Activated CD8-positive, alpha-beta T cell treated with anti-CD3 and anti-CD28 coated beads for 36 hours (primary cell): ENCODE data around the gene GRM4. TPM values are rescaled to one million over a fixed set of nuclear protein-coding genes. Genes with fewer than 3 reads are reported as not detected.

Source experiments
- ATAC-seq: fragments of 200-7000 bp; cut with Tn5 transposase; one replicate; pipeline ENCODE4 v1.10.0; 2021; ENCODE audit warnings: mild to moderate bottlenecking, moderate library complexity
- CTCF ChIA-PET: fragments of 350-600 bp; sonication (Branson Sonifier 250); formaldehyde crosslinking; loops from one replicate; lab custom pipeline; 2021; ENCODE audit warnings: antibody characterized with exemption; lab: Charles Lee
- POLR2A ChIA-PET: fragments of 350-600 bp; sonication (Branson Sonifier 250); formaldehyde crosslinking; loops from one replicate; lab custom pipeline; 2021; ENCODE audit warnings: antibody characterized with exemption; lab: Charles Lee
- DNase-seq: peaks from one replicate; pipeline ENCODE4 v3.0.0-alpha.2; 2020
- H3K27ac Mint-ChIP-seq: one replicate; pipeline ENCODE4 v1.8.0; 2021; ENCODE audit warnings: mild to moderate bottlenecking, mixed read lengths
- H3K27me3 Mint-ChIP-seq: one replicate; pipeline ENCODE4 v1.8.0; 2021; ENCODE audit warnings: mixed read lengths
- H3K36me3 Mint-ChIP-seq: one replicate; pipeline ENCODE4 v1.8.0; 2021; ENCODE audit warnings: low read depth, mixed read lengths
- H3K4me1 Mint-ChIP-seq: one replicate; pipeline ENCODE4 v1.8.0; 2021; ENCODE audit warnings: low read depth, mixed read lengths
- H3K4me3 Mint-ChIP-seq: one replicate; pipeline ENCODE4 v1.8.0; 2021; ENCODE audit warnings: mild to moderate bottlenecking, moderate library complexity, mixed read lengths
- H3K9me3 Mint-ChIP-seq: one replicate; pipeline ENCODE4 v1.8.0; 2021; ENCODE audit warnings: mixed read lengths
- intact Hi-C: fragments of 100-400 bp; cut with micrococcal nuclease; formaldehyde crosslinking; loops from one replicate; pipeline ENCODE4 v1.10.0; 2022
- total RNA-seq, 2 experiments: library from RNA; stranded (reverse); gene quantifications; one replicate each; pipeline ENCODE4 v1.2.3, GENCODE V29; 2021
- TF ChIP-seq, protein P1 (sequence below): fragments of 200-600 bp; IDR thresholded peaks from one replicate; pipeline ENCODE4 v1.8.0; 2022; ENCODE audit warnings: antibody characterized with exemption, mild to moderate bottlenecking

Gene GRM4
- total RNA-seq, 2 experiments from 2014 or later, result 0.11 to 0.14 TPM

- ChIA-PET POLR2A (no interaction called here), CTCF (interaction anchor here (0.7 to 2.3 kb wide), 6 partner anchors 11 to 430 kb away, joined by 3 to 9 read pairs (median 4); no protein-coding TSS in a partner anchor)
- TF ChIP-seq, protein P1, sequence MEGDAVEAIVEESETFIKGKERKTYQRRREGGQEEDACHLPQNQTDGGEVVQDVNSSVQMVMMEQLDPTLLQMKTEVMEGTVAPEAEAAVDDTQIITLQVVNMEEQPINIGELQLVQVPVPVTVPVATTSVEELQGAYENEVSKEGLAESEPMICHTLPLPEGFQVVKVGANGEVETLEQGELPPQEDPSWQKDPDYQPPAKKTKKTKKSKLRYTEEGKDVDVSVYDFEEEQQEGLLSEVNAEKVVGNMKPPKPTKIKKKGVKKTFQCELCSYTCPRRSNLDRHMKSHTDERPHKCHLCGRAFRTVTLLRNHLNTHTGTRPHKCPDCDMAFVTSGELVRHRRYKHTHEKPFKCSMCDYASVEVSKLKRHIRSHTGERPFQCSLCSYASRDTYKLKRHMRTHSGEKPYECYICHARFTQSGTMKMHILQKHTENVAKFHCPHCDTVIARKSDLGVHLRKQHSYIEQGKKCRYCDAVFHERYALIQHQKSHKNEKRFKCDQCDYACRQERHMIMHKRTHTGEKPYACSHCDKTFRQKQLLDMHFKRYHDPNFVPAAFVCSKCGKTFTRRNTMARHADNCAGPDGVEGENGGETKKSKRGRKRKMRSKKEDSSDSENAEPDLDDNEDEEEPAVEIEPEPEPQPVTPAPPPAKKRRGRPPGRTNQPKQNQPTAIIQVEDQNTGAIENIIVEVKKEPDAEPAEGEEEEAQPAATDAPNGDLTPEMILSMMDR, result no peak
- H3K27ac Mint-ChIP-seq, result no peak overlapping the region
- no peak for DNase-seq
- intact Hi-C loops, result no loop called here
- no peaks in the 10 kb centered on the region for H3K36me3 Mint-ChIP-seq
- peak overlapping the region; percentile 43 for H3K4me3 Mint-ChIP-seq
- ATAC-seq, result no peak
- H3K27me3 Mint-ChIP-seq, result peaks cover 66% of the 10 kb centered on the region
- no peaks in the 10 kb centered on the region for H3K9me3 Mint-ChIP-seq
- peaks cover 11% of the 10 kb centered on the region for H3K4me1 Mint-ChIP-seq
Measured at GRCh38 chr6:34143196-34143883, 2.5 kb downstream of the GRM4 start.

GRCh38 chr6:34142061-34142998 is 3.6 kb downstream of the GRM4 start:
- Mint-ChIP-seq H3K27ac (no peak overlapping the region), H3K4me1 (peaks cover 11% of the 10 kb centered on the region), H3K27me3 (peaks cover 68% of the 10 kb centered on the region), H3K36me3 (no peaks in the 10 kb centered on the region), H3K4me3 (no peak overlapping the region), H3K9me3 (no peaks in the 10 kb centered on the region)
- TF ChIP-seq, protein P1, result no peak
- peak; percentile 41 for ATAC-seq
- ChIA-PET CTCF (interaction anchor here (0.6 to 2.3 kb wide), 5 partner anchors 13 to 429 kb away, joined by 3 to 9 read pairs (median 3); no protein-coding TSS in a partner anchor), POLR2A (no interaction called here)
- DNase-seq, result peak; percentile 44
- intact Hi-C loops, result no loop called here

GRCh38 chr6:34140075-34140474 is 5.8 kb downstream of the GRM4 start:
- ChIA-PET POLR2A (no interaction called here), CTCF (no interaction called here)
- H3K27ac Mint-ChIP-seq, result no peak overlapping the region
- ATAC-seq (no peak), DNase-seq (no peak)
- intact Hi-C loops, result no loop called here
- no peaks in the 10 kb centered on the region for H3K36me3 Mint-ChIP-seq
- TF ChIP-seq, protein P1, result no peak
- no peak overlapping the region for H3K4me3 Mint-ChIP-seq
- no peaks in the 10 kb centered on the region for H3K9me3 Mint-ChIP-seq
- peaks cover 71% of the 10 kb centered on the region for H3K27me3 Mint-ChIP-seq
- H3K4me1 Mint-ChIP-seq, result peaks cover 8% of the 10 kb centered on the region

DNA sequence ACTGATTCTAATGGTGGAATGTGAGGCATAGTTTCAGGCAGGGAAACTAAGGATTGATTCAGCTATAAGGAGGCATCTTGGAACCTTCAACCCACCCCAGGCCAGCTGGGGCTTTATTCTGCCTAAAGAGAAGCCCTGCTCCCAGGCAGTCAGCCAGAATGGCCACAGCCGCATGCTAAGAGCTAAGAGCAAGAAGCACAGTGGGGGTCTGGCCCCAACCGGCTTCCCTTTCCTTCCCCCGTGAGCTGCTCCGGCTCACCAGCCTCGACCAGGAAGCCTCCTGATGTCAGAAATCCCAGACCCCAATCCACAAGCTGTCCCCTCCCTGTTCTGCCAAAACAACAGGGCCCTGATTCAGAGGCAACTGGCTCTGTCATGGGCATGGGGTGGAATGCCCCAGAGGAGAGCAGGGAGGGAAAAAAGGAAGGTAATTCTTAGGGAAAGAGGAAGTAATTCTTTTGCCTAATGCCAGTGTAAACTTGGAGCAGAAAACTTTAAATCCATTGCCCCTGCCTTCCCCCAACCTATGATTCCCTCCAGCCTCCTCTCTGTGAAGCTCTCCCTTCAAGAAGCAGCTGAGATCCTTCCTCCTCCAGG is 6.9 kb downstream of the GRM4 start:
- H3K36me3 Mint-ChIP-seq, result no peaks in the 10 kb centered on the region
- H3K4me3 Mint-ChIP-seq, result no peak overlapping the region
- CTCF ChIA-PET, result interaction anchor here (1.3 kb wide), 1 partner anchor 11 kb away, joined by 3 read pairs; no protein-coding TSS in a partner anchor
- peaks cover 8% of the 10 kb centered on the region for H3K4me1 Mint-ChIP-seq
- H3K27ac Mint-ChIP-seq, result no peak overlapping the region
- TF ChIP-seq, protein P1, result no peak
- ATAC-seq (no peak), DNase-seq (no peak)
- peaks cover 70% of the 10 kb centered on the region for H3K27me3 Mint-ChIP-seq
- intact Hi-C loops, result no loop called here
- H3K9me3 Mint-ChIP-seq, result no peaks in the 10 kb centered on the region
- POLR2A ChIA-PET, result no interaction called here
